Measurements from ENCODE around the gene CACNG3.

CACNG3 gene

GRCh38 chr16:24372824-24373223, 116.7 kb downstream of the CACNG3 start:
- no CpG with 5 or more reads among the region's 5 CpGs for WGBS (ENCODE audit: extremely low coverage, insufficient coverage, insufficient read length)
- no peaks in the 10 kb centered on the region for H3K79me2 ChIP-seq (ENCODE audit: control insufficient read depth, insufficient read depth, low read length, poor library complexity)
- no peak overlapping the region for H3K4ac ChIP-seq (ENCODE audit: low read depth, low read length)

GRCh38 chr16:24378999-24379398, 122.9 kb downstream of the CACNG3 start:
- Histone ChIP-seq H3K4me3 (ENCODE audit: low read depth, low read length) (no peak overlapping the region), H3K9me3 (ENCODE audit: insufficient read depth, low read depth, low read length) (peaks cover 9% of the 10 kb centered on the region), H3K79me2 (ENCODE audit: control insufficient read depth, insufficient read depth, low read length, poor library complexity) (no peaks in the 10 kb centered on the region), H3K4me1 (ENCODE audit: control insufficient read depth in 1 of 2, insufficient read depth in 2 of 2, low read length in 2 of 2) (no peaks in the 10 kb centered on the region), H3K23ac (ENCODE audit: low read length) (no peak overlapping the region), H2AK5ac (ENCODE audit: low read length) (no peak overlapping the region), H3K27me3 (ENCODE audit: insufficient read depth, low read length) (no peaks in the 10 kb centered on the region), H2BK120ac (ENCODE audit: insufficient read depth, low read length, poor library complexity) (no peak overlapping the region), H3K79me1 (ENCODE audit: low read length) (no peaks in the 10 kb centered on the region), H4K91ac (ENCODE audit: low read depth, low read length) (no peak overlapping the region), H4K12ac (ENCODE audit: low read depth, low read length) (no peak overlapping the region), H3K9ac (ENCODE audit: low read length) (no peak overlapping the region), H2AFZ (ENCODE audit: insufficient read depth, low read length, poor library complexity) (no peak overlapping the region), H2BK12ac (ENCODE audit: low read length) (no peak overlapping the region), H3K18ac (ENCODE audit: low read length) (no peak overlapping the region), H3K27ac (ENCODE audit: low read depth, low read length) (no peak overlapping the region), H3K4me2 (ENCODE audit: low read length) (no peak overlapping the region), H3K4ac (ENCODE audit: low read depth, low read length) (no peak overlapping the region), H3K14ac (ENCODE audit: low read length) (no peak overlapping the region), H2BK5ac (ENCODE audit: low read depth, low read length, poor library complexity) (no peak overlapping the region), H3K36me3 (ENCODE audit: control insufficient read depth in 1 of 2, insufficient read depth in 2 of 2, low read length in 2 of 2) (no peaks in the 10 kb centered on the region), H4K8ac (ENCODE audit: low read depth, low read length) (no peak overlapping the region)
- DNase-seq: no peak
- WGBS (ENCODE audit: extremely low coverage, insufficient coverage, insufficient read length): no CpG with 5 or more reads among the region's 2 CpGs

More at GRCh38 chr16:24372824-24373223, 116.7 kb downstream of the CACNG3 start:
- Histone ChIP-seq H3K79me1 (ENCODE audit: low read length) (no peaks in the 10 kb centered on the region), H3K9me3 (ENCODE audit: insufficient read depth, low read depth, low read length) (peaks cover 4% of the 10 kb centered on the region), H2BK12ac (ENCODE audit: low read length) (no peak overlapping the region), H2BK120ac (ENCODE audit: insufficient read depth, low read length, poor library complexity) (no peak overlapping the region), H3K18ac (ENCODE audit: low read length) (no peak overlapping the region), H3K36me3 (ENCODE audit: control insufficient read depth in 1 of 2, insufficient read depth in 2 of 2, low read length in 2 of 2) (no peaks in the 10 kb centered on the region), H4K91ac (ENCODE audit: low read depth, low read length) (no peak overlapping the region), H4K12ac (ENCODE audit: low read depth, low read length) (no peak overlapping the region), H4K8ac (ENCODE audit: low read depth, low read length) (no peak overlapping the region), H3K27ac (ENCODE audit: low read depth, low read length) (no peak overlapping the region), H2AFZ (ENCODE audit: insufficient read depth, low read length, poor library complexity) (no peak overlapping the region), H3K4me2 (ENCODE audit: low read length) (no peak overlapping the region), H2BK5ac (ENCODE audit: low read depth, low read length, poor library complexity) (no peak overlapping the region), H3K4me3 (ENCODE audit: low read depth, low read length) (no peak overlapping the region), H3K27me3 (ENCODE audit: insufficient read depth, low read length) (no peaks in the 10 kb centered on the region), H3K4me1 (ENCODE audit: control insufficient read depth in 1 of 2, insufficient read depth in 2 of 2, low read length in 2 of 2) (no peaks in the 10 kb centered on the region), H3K23ac (ENCODE audit: low read length) (no peak overlapping the region), H3K14ac (ENCODE audit: low read length) (no peak overlapping the region), H2AK5ac (ENCODE audit: low read length) (no peak overlapping the region), H3K9ac (ENCODE audit: low read length) (no peak overlapping the region)
- DNase-seq: no peak

- Histone ChIP-seq H4K12ac (ENCODE audit: low read depth, low read length) (no peak overlapping the region), H3K4me1 (ENCODE audit: control insufficient read depth in 1 of 2, insufficient read depth in 2 of 2, low read length in 2 of 2) (no peaks in the 10 kb centered on the region), H3K9ac (ENCODE audit: low read length) (no peak overlapping the region), H2BK12ac (ENCODE audit: low read length) (no peak overlapping the region), H3K4me3 (ENCODE audit: low read depth, low read length) (no peak overlapping the region), H3K36me3 (ENCODE audit: control insufficient read depth in 1 of 2, insufficient read depth in 2 of 2, low read length in 2 of 2) (no peaks in the 10 kb centered on the region), H3K14ac (ENCODE audit: low read length) (no peak overlapping the region), H2BK5ac (ENCODE audit: low read depth, low read length, poor library complexity) (no peak overlapping the region), H3K79me2 (ENCODE audit: control insufficient read depth, insufficient read depth, low read length, poor library complexity) (no peaks in the 10 kb centered on the region), H3K4ac (ENCODE audit: low read depth, low read length) (no peak overlapping the region), H3K18ac (ENCODE audit: low read length) (no peak overlapping the region), H2AFZ (ENCODE audit: insufficient read depth, low read length, poor library complexity) (no peak overlapping the region), H3K27ac (ENCODE audit: low read depth, low read length) (no peak overlapping the region), H4K8ac (ENCODE audit: low read depth, low read length) (no peak overlapping the region), H3K4me2 (ENCODE audit: low read length) (no peak overlapping the region), H2BK120ac (ENCODE audit: insufficient read depth, low read length, poor library complexity) (no peak overlapping the region), H3K23ac (ENCODE audit: low read length) (no peak overlapping the region), H3K9me3 (ENCODE audit: insufficient read depth, low read depth, low read length) (peaks cover 9% of the 10 kb centered on the region), H4K91ac (ENCODE audit: low read depth, low read length) (no peak overlapping the region), H3K27me3 (ENCODE audit: insufficient read depth, low read length) (no peaks in the 10 kb centered on the region), H2AK5ac (ENCODE audit: low read length) (no peak overlapping the region), H3K79me1 (ENCODE audit: low read length) (no peaks in the 10 kb centered on the region)
- no peak for DNase-seq
- no CpG with 5 or more reads among the region's 2 CpGs for WGBS (ENCODE audit: extremely low coverage, insufficient coverage, insufficient read length)
Measured at GRCh38 chr16:24381470-24382118, 125.5 kb downstream of the CACNG3 start.

DNA sequence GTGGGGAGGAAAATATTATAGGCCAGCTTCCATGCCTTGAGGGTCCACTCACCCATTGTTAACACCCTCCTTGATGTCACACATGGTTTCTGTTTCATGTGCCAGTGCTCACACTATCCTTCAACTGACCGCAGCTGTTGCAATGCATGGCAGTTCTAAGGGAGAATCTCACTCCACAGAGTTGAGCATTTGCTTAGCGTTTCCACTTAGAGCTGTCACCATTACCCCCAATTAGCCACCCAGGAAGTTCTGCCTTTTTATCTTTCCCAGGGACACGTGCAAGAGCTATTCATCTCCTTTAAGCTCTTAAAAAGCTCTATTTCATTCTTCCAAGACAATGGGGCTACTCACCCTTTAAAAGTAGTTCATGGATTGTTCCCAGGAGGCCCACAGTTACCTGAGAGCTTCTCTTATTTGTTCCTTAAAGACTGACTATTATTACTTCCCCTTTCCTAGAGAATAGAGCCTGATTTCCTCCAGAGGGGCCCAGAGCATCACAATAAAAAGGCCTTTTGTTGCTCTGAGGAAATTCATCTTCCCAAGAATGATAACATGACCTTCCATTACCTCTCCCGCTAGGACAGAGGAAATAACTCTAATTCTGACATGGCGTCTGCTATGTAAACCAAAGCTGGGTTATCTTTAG, 126.8 kb downstream of the CACNG3 start:
- H3K4ac ChIP-seq (ENCODE audit: low read depth, low read length): no peak overlapping the region
- no peak overlapping the region for H3K4me3 ChIP-seq (ENCODE audit: low read depth, low read length)
- H4K91ac ChIP-seq (ENCODE audit: low read depth, low read length): no peak overlapping the region
- no peak overlapping the region for H3K27ac ChIP-seq (ENCODE audit: low read depth, low read length)
- H2BK120ac ChIP-seq (ENCODE audit: insufficient read depth, low read length, poor library complexity): no peak overlapping the region
- H3K9ac ChIP-seq (ENCODE audit: low read length): no peak overlapping the region
- no peaks in the 10 kb centered on the region for H3K79me1 ChIP-seq (ENCODE audit: low read length)
- H4K12ac ChIP-seq (ENCODE audit: low read depth, low read length): no peak overlapping the region
- no peak overlapping the region for H2BK12ac ChIP-seq (ENCODE audit: low read length)
- DNase-seq: no peak
- no peak overlapping the region for H3K4me2 ChIP-seq (ENCODE audit: low read length)
- no peaks in the 10 kb centered on the region for H3K79me2 ChIP-seq (ENCODE audit: control insufficient read depth, insufficient read depth, low read length, poor library complexity)
- H4K8ac ChIP-seq (ENCODE audit: low read depth, low read length): no peak overlapping the region
- no peak overlapping the region for H2AFZ ChIP-seq (ENCODE audit: insufficient read depth, low read length, poor library complexity)
- H3K23ac ChIP-seq (ENCODE audit: low read length): no peak overlapping the region
- WGBS (ENCODE audit: extremely low coverage, insufficient coverage, insufficient read length): no CpG with 5 or more reads among the region's 5 CpGs
- H3K27me3 ChIP-seq (ENCODE audit: insufficient read depth, low read length): no peaks in the 10 kb centered on the region
- no peaks in the 10 kb centered on the region for H3K4me1 ChIP-seq (ENCODE audit: control insufficient read depth in 1 of 2, insufficient read depth in 2 of 2, low read length in 2 of 2)
- H2AK5ac ChIP-seq (ENCODE audit: low read length): no peak overlapping the region
- no peaks in the 10 kb centered on the region for H3K36me3 ChIP-seq (ENCODE audit: control insufficient read depth in 1 of 2, insufficient read depth in 2 of 2, low read length in 2 of 2)
- H2BK5ac ChIP-seq (ENCODE audit: low read depth, low read length, poor library complexity): no peak overlapping the region
- H3K14ac ChIP-seq (ENCODE audit: low read length): no peak overlapping the region
- no peak overlapping the region for H3K18ac ChIP-seq (ENCODE audit: low read length)
- peaks cover 8% of the 10 kb centered on the region for H3K9me3 ChIP-seq (ENCODE audit: insufficient read depth, low read depth, low read length)

All from trophoblast cell (in vitro differentiated cells and primary cell).